CD4-positive, alpha-beta T cell treated with Interleukin-4 for 1 hour (primary cell): ENCODE results near the gene THAP3.

Experiments used
- DNase-seq, 2 donors: peaks; one replicate each; pipeline ENCODE4 v3.0.0-alpha.2; 2020 to 2022

THAP3 gene, protein sequence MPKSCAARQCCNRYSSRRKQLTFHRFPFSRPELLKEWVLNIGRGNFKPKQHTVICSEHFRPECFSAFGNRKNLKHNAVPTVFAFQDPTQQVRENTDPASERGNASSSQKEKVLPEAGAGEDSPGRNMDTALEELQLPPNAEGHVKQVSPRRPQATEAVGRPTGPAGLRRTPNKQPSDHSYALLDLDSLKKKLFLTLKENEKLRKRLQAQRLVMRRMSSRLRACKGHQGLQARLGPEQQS

DNA sequence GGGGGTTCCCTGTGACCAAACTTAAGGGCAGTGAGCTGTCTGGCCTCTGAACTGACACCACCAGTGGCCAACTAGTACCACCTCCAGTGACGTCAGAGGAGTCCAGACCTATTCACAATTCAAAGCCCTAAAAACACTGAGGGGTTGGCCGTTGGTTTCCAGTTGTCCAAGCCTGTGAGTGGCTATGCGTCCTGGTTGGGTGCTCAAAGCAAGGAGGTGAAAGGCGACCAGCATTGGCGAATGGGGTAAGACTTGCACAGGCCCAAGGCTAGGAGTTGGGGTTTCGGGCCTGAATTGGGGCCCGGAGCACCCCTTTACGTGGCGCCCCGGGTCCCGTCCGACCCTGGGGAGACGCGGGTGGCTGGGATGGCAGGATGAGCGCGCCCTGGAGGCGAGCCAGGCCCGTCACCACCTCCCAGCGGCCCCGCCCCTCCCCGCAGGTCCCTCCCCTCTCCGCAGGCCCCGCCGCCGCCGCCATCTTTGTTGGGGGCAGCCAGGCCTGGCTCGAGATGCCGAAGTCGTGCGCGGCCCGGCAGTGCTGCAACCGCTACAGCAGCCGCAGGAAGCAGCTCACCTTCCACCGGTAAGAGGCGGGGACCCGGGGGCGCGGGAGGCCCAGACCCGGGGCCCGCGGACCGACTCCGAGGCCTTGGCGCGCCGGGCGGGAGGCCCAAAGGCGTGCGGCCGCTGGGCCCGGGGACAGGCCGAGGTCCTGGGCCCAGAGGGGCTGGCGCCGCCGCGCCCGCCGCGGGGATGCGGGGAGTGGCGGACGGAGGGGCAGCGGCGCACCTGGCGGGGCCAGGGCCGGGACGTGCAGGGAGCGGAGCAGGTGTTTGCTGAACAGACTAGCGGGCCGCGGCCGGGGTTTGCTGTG lies at the start of gene THAP3:
Gene THAP3, plus strand, starts transcription at position 159 of the 874 bp plus-strand sequence. Its CDS starts 351 bp downstream, at position 510.
- peak; percentile 88 to 92 for DNase-seq

DNA sequence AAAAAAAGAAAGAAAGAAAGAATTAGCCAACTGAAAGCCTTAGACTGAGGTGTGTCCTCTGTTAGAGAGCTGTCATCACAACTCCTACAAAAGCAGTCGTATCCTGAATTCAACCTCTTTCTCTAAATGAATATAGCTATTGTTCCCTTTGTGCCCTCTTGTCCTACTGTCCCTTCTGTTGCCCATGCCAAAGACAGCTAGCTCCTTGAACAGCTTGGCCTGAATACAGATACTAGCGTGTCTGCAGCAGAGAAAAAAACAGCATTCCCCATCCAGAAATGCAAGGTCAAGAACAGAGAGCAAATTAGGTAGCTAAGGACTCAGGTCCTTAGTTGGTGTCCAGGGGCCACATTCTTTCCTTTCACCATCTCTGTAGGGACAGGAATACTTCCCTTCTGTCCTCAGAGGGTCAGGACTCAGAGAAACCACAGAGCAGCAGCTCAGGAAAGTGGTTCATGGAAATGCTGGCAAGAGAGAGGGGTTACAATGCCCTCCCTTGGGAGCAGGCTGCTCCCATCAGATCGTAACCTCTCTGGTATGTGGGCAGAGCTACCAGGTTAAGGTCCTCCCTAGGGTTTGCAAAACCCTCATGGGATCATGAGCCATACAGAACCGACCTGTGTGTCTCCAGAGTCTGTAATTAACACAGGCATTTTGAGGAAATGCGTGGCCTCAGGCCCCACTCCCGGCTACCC lies 46.7 kb upstream of the THAP3 start:
- DNase-seq, result no peak

DNA sequence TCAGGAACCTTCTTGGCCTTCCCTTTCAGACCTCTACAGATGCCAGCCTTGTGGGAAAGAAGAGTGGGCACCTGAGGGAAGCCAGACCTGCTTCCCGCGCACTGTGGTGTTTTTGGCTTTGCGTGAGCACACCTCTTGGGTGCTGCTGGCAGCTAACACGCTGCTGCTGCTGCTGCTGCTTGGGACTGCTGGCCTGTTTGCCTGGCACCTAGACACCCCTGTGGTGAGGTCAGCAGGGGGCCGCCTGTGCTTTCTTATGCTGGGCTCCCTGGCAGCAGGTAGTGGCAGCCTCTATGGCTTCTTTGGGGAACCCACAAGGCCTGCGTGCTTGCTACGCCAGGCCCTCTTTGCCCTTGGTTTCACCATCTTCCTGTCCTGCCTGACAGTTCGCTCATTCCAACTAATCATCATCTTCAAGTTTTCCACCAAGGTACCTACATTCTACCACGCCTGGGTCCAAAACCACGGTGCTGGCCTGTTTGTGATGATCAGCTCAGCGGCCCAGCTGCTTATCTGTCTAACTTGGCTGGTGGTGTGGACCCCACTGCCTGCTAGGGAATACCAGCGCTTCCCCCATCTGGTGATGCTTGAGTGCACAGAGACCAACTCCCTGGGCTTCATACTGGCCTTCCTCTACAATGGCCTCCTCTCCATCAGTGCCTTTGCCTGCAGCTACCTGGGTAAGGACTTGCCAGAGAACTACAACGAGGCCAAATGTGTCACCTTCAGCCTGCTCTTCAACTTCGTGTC lies 45.9 kb upstream of the THAP3 start:
- DNase-seq, result no peak

DNA sequence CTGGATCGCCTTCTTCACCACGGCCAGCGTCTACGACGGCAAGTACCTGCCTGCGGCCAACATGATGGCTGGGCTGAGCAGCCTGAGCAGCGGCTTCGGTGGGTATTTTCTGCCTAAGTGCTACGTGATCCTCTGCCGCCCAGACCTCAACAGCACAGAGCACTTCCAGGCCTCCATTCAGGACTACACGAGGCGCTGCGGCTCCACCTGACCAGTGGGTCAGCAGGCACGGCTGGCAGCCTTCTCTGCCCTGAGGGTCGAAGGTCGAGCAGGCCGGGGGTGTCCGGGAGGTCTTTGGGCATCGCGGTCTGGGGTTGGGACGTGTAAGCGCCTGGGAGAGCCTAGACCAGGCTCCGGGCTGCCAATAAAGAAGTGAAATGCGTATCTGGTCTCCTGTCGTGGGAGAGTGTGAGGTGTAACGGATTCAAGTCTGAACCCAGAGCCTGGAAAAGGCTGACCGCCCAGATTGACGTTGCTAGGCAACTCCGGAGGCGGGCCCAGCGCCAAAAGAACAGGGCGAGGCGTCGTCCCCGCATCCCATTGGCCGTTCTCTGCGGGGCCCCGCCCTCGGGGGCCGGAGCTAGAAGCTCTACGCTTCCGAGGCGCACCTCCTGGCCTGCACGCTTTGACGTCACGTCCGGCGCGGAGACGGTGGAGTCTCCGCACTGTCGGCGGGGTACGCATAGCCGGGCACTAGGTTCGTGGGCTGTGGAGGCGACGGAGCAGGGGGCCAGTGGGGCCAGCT lies 45.1 kb upstream of the THAP3 start, which contains the start of gene ZBTB48:
Gene ZBTB48, plus strand, starts transcription at position 621 of the 745 bp plus-strand sequence. CDS start 616 bp downstream, outside the sequence.
- DNase-seq, result peak; percentile 97 to 98

DNA sequence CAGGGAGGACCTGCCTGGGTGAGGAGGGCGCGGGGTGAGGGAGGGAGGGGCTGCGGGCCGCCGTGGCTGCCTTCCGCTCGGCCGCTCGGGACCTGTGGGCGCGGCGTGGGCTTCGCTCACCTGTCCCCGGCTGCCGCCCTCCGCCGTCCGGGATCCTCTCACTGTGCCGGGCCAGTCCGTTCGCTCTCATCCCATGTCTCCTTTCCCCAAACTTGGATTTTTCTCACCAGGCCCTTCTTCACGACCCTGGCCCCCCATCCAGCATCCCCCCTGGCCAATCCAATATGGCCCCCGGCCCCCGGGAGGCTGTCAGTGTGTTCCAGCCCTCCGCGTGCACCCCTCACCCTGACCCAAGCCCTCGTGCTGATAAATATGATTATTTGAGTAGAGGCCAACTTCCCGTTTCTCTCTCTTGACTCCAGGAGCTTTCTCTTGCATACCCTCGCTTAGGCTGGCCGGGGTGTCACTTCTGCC lies 44.5 kb upstream of the THAP3 start:
- peak in 1 of 2 donors; percentile 20 for DNase-seq

DNA sequence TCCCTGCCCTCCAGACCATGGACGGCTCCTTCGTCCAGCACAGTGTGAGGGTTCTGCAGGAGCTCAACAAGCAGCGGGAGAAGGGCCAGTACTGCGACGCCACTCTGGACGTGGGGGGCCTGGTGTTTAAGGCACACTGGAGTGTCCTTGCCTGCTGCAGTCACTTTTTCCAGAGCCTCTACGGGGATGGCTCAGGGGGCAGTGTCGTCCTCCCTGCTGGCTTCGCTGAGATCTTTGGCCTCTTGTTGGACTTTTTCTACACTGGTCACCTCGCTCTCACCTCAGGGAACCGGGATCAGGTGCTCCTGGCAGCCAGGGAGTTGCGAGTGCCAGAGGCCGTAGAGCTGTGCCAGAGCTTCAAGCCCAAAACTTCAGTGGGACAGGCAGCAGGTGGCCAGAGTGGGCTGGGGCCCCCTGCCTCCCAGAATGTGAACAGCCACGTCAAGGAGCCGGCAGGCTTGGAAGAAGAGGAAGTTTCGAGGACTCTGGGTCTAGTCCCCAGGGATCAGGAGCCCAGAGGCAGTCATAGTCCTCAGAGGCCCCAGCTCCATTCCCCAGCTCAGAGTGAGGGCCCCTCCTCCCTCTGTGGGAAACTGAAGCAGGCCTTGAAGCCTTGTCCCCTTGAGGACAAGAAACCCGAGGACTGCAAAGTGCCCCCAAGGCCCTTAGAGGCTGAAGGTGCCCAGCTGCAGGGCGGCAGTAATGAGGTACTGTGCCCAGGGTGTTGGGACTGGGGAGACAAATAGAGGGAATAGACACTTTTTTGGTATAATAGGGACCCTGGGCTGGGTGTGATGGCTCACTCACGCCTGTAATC lies 43.9 kb upstream of the THAP3 start:
- peak; percentile 5 to 17 for DNase-seq

DNA sequence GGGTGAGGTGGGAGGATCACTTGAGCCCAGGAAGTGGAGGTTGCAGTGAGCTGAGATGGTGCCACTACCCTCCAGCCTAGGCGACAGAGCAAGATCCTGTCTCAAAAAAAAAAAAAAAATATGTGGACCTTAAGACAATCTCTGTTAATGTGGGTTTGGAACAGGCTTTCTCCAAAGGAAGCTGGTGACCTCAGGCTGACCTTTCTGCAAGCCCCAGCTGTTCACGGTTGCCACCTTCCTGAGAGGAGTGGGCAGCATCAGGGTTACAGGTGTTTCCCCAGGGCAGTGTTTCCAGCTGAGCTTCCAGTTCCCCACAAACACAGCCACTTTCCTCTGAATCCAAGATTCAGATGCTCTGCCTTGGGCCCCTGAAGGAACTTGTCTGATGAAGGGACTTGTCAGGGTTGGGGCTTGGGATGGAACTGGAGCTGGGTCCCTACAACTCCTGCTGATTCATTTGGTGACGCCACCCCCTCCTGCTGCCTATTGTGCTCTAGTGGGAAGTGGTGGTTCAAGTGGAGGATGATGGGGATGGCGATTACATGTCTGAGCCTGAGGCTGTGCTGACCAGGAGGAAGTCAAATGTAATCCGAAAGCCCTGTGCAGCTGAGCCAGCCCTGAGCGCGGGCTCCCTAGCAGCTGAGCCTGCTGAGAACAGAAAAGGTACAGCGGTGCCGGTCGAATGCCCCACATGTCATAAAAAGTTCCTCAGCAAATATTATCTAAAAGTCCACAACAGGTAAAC lies 42.9 kb upstream of the THAP3 start:
- DNase-seq, result peak in 1 of 2 donors; percentile 59

DNA sequence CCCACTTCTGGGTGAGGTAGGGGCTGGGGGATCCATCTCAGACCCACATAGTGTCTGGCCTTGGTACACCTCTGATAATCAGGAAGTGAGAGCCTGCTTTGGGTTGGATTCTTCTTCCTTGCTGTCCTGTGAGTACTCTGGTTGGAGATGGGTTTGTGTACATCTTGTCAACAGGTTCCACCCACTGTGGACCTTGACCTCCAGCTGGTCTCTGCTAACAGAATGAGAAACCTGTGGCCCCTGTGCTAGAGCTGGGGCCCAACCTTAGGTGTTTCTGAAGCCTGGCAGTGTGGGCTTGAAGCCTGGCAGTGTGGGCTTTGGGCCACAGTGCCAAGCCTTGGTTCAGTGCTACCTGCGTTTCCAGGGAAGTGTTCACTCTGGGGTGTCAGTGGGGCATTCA lies 42.3 kb upstream of the THAP3 start:
- DNase-seq, result no peak

DNA sequence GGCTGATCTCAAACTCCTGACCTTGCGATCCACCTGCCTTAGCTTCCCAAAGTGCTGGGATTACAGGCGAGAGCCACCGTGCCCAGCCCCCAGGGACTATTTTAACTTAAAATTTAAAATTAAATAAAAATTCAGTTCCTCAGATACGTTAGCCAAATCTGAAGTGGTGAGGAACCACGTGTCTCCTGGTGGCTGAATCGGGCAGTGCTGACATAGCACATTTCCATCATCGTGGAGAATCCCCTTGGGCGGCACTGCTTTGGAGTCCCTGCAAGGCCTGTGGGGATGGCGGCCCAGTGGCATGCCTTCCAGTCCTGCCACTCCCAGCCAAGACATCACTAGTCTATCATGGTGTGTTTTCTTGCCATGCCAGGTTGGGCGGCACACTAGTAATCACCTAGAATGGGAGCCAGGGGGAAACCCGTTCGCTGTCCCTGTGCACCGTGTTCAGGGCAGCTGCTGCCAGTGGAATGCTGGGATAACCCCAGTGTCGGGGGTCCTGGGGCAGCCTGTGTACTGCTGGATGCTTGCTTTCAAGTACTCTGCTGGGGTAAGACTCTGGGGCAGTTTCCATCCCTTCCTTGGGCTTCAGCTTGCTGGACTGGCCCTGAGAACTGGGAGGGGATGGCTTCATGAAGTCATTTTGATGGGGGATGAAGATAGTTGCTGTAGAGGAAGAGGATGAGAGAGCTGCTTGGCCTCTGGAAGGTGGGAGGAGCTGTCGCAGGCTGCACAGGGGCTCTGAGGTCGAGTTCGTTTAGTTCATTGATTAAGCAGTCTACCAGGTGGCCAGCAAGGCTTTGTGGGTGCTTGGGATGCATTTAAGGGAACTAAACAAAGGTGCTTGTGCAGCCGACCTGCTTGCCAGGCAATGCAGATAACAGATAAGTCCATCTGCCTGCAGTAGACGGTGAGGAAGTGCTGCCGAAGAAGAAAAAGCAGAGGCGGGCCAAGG lies 40.3 kb upstream of the THAP3 start:
- no peak for DNase-seq

DNA sequence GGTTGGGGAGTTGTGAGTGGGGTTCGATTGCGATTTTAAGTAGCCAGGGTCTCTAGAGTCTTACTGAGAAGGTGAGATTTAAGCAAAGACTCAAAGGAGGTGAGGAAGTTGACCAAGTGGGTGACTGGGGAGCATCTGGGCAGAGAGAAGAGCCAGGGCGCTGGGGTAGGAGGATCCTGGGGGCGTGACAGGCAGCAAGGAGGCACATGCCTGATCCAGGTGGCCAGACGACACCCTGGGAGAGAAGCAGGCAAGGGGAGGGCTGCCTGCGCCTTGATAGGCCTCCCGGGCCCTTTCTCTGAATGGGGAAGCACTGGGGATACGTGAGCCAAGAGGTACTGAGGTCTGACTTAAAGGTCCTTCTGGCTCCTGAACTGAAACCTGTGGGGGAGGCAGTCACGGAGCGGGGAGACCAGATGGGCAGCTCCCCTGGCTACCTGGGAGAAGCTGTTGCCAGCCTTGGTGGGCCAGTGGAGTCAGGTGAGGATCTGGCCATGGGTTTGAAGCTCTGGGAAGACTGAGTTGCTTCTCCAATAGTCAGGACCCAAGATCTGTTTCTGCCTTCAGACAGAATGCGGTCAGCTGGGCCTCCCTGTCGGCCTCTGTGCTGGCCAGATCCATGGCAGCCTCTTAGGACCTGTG lies 39.5 kb upstream of the THAP3 start:
- DNase-seq, result no peak

DNA sequence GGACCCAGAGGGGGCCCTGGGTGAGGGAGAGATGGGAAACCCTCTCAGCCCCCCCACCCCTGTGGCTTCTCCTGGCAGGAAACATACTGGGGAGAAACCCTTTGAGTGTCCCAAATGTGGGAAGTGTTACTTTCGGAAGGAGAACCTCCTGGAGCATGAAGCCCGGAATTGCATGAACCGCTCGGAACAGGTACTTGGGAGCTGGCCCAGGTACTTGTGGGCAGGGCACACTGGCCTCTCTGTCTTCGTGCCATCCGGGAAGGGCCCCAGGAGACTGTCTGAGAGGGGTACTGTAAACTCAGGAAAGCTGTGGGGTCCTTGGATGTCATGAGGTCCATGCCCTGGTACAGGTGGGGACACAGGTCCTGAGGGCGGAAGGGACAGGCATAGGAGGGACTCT lies 38.8 kb upstream of the THAP3 start:
- DNase-seq, result no peak

DNA sequence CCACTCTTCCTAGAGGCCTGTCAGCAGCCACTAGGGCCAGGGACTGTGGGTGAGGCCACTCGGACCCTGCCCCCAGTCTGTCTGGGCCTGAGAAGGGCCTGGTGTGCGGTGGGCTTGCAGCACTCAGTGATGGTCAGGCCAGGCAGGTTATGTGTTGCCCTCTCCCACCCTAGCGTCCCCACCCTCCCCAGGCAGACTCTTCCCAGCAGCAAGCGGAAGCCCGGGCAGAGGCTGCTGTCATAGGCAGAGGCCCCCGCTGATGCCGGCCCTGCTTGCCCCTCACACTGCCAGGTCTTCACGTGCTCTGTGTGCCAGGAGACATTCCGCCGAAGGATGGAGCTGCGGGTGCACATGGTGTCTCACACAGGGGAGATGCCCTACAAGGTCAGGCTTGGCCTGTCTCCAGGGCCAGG lies 38.3 kb upstream of the THAP3 start:
- DNase-seq, result no peak

DNA sequence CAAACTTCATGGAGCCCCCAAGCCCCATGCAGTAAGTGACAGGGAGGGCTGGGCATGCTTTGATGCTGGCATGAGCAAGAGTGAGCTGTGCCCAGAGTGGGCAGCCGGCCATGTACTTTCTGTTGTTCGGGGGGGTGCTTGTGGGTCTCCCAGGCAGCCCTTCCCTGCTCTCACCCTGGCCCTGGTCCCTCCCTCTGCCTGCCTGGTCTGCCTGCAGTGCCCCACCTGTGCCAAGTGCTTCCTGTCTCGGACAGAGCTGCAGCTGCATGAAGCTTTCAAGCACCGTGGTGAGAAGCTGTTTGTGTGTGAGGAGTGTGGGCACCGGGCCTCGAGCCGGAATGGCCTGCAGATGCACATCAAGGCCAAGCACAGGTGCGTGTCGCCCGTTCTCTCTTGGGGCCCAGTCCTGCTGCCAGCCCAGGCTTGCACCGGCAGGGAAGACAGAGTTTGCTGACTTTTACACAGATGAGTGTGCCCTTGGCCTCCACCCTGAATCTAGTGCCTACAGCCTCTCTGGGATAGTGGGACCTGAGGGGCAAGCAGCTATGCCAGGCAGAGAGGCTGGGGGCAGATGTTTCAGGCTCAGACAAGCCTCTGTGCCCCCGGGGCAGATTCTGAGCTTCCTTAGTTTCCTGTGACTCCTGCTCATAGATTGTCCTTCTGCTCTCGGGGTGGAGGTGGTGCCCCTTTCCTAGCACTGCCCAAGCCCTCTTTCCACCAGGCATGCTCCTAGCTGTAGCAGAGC lies 37.2 kb upstream of the THAP3 start:
- DNase-seq, result no peak

DNA sequence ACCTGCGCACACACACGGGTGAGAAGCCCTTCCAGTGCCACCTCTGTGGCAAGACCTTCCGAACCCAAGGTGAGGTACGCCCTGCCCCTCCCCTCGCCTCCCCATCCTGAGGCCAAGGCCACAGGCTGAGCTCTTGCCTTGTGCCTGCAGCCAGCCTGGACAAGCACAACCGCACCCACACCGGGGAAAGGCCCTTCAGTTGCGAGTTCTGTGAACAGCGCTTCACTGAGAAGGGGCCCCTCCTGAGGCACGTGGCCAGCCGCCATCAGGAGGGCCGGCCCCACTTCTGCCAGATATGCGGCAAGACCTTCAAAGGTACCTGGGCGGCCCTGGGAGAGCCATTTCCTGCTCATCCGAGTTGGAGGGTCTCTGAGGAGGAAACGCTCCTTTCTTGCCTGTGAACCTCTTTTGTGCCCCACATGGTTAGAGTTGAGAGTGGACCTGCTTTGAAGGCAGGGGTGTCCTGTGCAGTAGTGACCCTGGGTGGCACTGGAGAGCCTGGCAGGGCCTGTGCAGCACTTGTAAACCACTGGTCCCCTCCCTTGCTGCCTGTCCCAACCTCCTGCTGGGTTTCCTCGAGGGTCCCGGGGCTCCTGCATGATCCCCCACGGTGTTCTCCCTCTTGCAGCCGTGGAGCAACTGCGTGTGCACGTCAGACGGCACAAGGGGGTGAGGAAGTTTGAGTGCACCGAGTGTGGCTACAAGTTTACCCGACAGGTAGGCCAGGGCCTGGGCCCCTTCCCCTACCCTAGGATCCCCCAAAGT lies 36.4 kb upstream of the THAP3 start:
- DNase-seq, result no peak

DNA sequence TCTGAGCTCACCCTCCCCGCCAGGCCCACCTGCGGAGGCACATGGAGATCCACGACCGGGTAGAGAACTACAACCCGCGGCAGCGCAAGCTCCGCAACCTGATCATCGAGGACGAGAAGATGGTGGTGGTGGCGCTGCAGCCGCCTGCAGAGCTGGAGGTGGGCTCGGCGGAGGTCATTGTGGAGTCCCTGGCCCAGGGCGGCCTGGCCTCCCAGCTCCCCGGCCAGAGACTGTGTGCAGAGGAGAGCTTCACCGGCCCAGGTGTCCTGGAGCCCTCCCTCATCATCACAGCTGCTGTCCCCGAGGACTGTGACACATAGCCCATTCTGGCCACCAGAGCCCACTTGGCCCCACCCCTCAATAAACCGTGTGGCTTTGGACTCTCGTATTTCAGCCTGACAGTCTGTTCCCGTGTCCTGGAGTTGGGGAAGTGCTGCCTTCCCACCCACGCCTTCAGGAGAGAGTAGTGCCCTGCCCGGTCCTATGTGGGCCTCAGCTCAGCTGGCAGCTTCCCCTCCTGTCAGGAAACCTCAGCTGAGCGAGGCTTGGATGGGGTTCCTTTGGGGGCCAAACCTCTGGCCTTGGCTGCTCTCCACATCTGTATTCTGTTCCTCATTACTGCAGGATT lies 35.7 kb upstream of the THAP3 start:
- no peak for DNase-seq

DNA sequence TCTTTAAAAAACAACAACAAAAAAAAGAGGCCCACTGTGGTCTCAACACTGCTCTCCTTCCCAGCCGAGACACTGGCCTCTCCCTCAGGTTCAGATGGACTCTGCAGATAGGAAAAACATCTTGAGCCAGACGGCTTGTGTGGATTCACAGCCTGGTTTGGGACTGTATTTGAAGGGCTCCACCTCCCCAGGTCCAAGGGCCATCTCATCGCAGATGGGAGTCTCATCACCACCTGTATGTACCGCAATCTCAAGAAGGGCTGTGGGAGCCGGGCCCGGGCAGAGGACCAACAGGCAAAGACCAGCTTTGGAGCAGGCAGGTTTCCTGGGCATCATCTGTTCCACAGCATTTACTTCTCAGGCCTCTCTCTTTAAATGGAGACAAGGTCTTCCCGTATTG lies 34.6 kb upstream of the THAP3 start:
- no peak for DNase-seq
